Activated CD4-positive, alpha-beta T cell treated with anti-CD3 and anti-CD28 coated beads, Interleukin-2, amount 50 U/mL, for 4 hours (primary cell): ENCODE results near the gene ZNF275.
"Not testable (repeated sequence)": the region's sequence is repeated elsewhere in the genome, so short reads cannot be mapped to it uniquely, and the experiment has no call there.

ENCODE experiments used
- DNase-seq, 2 experiments: peaks; one replicate each; pipeline ENCODE4 v3.0.0-alpha.2; 2020

Gene ZNF275

DNA sequence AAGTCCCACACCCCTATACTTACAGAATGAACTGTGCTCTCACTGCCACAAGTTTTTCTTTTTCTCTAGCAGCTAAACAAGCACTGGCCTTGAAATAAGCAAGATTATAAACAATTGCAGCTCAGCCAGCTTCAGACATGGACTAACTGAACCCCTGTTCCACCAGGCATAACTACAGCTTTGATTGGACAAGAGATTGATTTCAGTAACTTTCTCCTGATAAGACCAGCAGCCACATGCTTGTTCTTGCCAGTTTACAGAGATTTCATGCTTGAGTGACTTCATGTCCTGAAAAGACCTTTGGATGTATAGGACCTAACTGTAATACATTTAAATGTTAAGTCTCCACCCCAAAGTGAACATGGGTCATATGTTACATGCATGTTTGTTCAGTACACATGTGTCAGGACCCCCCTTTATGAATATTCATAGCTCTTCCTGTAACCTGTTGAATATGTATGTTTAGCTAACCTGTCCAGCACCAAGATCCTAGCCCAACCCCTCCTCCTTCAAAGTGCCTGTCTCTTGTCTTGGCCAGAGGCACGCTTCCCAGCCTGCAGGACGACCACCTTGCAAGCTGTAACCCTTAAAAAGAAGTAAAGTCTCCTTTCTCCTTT lies 27.9 kb downstream of the ZNF275 start:
- DNase-seq, result no peak

DNA sequence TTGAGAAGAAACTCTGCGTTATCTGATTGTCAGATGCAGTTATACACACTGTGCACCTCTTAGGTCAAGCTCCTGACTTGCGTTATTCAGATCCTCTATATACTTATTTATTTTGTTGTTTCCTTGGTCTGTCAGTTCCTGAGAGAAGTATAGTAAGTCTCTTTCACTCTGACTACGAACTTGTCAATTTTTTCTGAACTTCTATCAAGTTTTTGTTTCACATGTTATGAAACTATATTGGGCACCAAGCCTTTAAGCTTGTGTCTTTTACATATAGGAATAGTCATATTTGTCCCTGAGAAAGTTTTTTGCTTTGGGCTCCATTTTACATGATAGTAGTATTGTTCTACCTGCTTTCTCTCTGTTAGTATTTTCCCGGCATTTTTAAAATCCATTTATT lies 31.7 kb downstream of the ZNF275 start:
- DNase-seq, result no peak

DNA sequence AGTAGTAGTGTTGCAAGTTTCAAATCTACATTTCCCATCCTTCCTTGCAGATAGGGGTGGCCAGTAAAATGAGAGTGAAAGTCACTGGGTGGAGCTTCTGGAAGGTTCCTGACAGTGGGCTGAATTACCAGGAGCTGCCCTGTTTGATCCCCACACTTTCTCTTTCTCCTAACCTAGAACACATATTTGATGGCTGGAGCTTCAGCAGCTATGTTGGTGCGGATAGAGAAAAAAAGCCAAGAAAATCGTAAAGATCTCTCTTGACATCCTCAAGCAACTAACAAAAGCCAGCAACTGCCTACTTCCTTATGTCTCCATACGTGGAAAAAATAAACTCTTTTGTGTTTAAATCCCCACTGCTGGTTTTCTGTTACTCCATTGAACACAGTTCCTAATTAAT lies 32.2 kb downstream of the ZNF275 start:
- no peak for DNase-seq

DNA sequence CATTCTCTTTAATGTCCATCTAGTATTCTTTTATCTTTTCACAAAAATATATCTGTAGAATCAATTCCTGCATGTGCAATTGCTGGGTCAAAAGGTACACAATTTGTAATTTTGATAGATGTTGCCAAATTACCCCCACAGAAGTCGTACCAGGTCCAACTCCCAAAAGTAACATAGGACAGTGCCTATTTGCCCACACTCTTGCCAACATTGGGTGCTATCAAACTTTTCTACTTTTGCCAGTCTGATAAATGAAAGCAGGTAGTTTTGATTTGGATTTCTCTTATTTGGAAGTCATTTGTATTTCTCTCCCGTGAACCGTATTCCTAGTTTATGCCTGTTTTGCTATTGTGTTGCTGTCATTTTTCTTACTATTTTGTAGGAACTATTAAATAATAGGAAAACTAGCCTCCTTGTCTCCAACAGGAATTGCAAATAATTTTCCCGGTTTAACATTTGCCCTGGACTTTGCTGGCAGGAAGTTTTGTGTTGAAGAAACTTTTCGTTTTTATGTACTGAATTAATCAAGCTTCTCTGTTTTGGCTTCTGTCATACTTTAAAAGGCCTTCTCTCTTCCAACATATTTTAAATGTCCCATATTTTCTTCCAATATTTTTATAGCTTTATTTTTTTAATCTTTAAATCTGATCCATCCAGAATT lies 33.1 kb downstream of the ZNF275 start:
- DNase-seq, result no peak

DNA sequence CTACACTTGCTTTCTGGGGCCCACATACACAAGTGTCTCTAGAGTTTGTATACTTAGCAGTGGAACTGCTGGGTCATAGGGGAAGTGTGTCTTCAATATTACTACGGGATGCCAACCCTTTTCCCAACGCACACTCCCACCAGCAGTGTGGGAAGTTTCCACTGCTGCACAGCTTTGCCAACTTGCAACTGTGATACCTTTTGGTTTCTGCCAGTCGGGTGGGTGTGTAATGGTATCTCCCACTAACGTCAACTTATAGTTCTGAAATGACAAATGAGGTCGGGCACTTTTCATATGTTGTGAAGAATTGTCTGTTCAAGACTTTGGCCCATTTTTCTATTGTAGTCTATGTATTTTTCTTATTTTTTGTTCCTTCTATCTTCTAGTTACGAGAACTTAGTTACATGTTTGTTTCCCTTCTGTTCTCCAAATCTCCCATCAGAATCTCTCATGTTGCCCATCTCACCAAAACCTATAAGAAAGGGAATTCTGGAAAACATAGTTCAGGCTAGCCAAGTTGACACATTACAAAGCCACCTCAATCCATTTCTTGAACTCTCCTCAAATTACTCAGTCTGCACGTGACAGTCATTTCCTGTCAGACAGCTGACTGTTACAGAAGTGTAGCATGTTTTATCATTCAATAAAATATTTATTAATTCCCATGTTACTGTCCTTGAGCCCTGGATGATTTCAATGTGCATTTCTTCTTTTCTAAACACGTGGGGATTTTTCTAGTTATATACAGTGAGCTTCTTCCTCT lies 36.5 kb downstream of the ZNF275 start:
- DNase-seq, result no peak

DNA sequence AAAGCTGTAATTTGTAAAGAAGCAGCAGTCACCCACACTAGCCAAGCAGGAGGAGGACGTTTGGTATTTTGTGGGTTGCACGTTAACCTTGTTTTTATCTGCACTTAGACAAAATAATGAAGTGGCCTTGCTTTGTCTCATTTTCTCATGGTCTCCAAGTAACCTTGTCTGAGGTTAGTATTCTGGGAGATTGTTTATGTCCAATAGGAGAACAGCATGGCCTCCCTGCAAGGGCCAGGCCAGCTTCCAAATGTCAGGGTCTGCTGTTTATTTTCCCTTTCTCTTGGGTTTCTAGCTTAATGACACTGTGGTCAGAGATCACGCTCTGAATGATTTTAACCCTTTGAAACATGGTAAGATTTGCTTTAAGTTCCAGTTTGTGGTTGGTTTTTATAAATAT lies 37.3 kb downstream of the ZNF275 start:
- no peak for DNase-seq

DNA sequence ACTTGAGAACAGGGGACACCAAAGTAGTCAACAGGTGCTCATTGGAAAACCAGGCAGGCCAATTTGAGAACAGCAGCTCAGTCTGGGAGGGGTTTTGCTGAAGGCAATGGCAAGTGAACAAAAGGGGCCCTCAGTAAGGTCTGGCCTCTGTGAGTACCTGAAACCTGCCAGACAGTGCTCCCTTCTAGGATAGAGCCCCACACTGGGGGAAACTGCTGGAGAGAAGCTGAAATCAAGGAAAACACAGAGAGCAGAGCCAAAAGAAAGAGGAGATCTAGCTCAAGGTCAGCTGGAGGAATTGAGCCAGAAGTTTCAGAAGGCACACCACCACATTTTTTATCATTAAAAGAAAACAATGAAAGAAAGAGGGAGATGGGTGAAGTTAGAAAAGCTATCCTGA lies 39.0 kb downstream of the ZNF275 start:
- no peak for DNase-seq

DNA sequence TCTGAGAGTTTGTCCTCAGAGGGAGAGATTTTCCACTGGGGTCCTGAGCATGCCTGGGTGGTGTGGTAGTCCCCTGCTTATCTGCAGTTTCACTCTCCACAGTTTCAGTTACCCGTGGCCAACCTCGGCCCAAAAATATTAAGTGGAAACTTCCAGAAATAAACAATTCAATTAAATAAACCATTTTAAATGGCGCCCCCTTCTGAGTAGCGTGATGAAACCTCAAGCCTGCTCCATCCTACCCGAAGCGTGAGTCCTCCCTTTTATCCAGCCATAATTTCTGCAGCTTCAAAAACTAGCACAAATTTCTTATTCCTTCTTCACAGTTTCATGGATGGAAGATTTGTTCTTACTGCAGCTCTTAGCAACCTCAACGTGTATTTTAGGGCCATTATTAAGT lies 40.5 kb downstream of the ZNF275 start:
- no peak for DNase-seq

DNA sequence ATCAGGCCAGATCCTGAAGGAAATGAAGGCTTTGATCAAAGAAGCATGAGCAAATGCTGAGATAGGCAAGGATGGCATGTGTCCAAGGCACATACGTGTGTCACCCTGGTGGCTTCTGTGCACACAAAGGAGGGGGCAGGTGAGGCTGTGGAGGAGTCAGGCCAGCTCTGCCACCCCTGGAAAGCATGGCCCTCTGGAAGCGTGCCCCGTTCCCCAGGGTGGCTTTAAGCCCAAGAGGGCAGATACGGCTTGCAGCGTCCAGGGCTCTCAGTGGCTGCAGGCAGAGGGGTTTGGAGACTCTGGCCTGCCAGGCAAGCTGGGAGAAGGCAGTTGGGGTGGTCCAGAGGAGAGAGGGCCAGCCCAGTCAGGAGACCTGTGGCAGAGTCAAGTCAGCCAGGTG lies 41.6 kb downstream of the ZNF275 start:
- no peak for DNase-seq

DNA sequence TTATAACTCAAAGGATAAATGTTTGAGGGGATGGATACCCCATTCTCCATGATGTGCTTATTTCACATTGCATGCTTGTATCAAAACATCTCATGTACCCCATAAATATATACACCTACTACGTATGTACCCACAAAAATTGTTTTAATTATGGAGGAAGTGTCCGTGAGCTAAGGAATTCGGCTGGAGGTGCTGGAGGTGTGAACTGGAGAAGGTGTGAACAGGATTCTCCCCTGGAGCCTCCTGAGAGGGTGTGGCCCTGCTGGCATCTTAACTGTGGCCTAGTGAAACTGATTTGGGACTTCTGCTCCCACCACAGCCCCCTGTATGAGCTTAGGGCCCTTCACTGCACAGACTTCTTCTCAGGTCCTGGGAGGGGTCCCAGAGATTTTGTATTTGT lies 43.8 kb downstream of the ZNF275 start:
- no peak for DNase-seq

DNA sequence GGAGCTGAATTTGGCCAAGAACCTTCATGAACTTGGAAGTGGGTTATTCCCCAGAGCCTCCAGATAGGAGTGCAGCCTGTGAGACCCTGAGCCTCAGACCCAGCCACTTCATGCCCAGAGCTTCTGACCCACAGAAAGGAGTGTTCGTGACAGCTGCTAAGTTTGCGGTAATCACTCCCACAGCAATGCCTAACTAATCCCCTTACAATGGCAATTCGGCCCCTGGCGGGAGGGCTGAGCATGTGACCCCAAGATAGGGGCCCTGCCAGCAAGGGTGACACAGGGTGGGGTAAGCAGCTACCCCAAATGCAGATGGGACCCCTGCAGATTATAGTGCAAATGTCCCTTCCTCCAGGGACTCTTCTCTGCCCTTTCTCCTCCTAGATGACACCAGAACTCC lies 44.7 kb downstream of the ZNF275 start:
- DNase-seq, result no peak

DNA sequence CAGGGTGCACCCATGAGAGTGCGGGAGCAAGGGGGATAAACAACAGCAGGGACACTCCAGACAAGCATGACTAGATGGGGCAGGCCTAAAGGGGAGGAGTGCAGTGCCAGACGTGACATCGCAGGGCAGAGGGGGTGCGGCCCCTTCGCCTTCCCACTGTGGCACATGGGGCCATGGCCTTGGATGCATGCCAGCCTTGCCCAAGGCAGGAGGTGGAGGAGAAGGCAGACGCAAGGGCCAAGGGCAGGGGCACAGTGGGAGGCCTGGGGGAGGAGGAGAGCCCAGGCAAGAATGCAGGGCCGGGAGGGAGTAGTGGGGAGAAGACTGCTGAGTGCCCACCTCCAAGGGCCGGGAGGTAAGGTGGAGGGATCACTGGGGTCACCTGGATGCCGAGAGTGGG lies 45.6 kb downstream of the ZNF275 start:
- DNase-seq, result no peak

DNA sequence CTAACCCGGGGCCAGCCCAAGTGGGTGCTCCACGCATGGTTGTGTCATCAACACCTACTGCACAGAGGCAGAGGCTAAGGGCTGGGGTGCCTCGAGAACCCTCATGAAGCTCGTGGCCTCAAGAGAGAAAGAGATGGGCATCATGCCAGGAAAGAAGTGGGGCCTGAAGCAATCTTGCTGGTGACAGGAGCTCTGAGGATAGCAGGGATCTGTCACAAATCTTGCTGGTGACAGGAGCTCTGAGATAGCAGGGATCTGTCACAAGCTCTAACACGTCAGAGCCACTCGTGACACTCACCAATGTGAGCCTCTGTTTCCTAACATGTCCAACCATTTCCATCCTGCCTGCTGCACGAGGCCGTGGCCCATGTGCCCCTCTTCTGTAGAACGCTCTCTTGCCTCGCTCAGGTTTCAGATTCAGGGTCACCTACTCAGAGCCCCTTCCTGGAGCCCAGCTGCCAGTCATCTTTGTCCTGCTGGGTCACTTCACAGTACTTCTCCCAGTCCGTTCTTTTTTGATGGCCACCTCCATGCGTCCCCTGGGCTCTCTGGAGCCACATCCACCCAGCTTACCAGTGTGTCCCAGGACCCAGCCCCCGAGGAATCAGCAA lies 46.1 kb downstream of the ZNF275 start:
- no peak for DNase-seq

DNA sequence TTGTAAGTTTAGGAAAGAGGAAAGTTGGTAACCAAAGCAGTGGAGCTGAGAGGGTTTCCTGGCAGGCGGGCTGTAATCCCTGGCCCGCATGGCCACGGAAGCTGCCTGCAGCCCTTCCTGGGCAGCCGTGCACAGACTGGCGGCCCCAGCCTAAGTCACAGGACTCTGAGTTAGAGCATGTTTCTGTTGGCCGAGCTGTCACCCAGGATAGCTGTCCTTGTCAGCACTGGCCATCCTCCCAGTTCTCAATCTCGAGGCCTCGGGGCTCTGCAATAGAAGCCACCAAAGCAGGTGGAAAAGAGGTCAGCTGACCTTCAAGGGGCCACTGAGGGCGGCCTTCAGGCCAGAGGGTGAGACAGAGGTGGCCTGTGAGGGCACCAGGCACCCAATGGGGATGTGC lies 46.7 kb downstream of the ZNF275 start:
- DNase-seq, result no peak

DNA sequence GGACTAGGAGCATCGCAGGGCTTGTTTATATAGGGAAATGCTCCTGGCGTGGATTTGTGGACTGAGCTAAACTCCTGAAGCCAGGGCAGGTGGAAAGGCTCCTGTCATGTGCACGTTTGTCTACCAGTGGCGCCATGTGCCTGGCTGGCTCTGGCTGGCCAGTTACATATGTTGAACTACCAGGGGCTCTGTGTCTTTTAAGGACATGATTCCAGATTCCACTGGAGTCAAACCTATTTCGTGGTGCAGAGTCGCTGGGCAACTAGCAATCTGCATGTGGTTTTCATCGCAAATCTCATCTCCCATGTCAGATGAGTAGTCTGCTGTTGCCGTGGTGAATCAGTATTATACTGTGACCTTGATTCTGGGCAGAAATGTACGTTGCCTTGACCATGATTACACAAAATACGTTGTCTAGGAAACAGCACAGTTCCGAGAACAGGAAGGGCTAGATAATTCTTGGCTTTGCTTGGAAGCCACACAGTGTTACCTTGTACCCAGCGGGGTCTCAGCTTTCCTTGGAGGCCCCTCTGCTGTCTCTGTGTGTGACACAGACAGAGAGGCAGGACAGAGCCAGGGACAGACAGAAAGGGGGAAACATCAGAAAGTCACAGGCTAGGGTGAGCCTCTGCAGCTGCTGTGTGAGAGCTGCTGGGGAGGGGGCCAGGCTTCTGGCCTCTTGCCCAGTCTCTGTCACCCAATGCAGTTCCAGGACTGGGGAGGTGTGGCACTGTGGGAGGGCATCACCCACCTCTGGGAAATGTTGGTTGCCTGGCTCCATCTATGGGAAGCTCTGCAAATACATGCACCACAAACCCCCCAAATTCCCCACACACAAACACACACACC lies 48.0 kb downstream of the ZNF275 start:
- no peak for DNase-seq

DNA sequence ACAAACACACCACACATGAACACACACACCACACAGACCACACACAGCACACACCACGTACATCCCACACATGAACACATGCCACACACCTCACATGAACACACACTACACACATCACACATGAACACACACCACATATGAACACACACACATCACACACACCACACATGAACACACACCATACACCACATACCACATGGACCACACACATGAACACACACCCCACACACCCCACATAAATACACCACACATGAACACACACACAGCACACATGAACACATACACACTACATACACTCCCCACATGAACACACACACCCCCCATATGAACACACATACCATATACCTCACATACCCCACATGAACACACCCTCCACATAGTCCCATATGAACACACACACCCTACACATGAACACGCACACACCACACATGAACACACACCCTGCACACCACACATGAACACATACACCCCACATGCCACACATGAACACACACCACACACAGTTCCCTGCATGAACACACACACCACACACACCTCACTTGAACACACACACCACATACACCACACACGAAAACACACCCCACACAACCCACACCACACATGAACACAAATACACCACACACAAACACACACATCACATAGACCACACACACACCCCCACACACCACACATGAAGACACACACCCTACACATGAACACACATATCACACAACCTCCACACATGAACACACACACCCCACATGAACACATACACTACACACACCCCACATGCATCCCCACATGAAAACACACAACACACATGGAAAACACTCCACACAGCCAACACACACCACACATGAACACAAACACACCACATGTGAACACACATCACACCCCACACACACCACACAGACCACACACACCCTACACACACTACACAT lies 48.9 kb downstream of the ZNF275 start:
- DNase-seq, result no peak

DNA sequence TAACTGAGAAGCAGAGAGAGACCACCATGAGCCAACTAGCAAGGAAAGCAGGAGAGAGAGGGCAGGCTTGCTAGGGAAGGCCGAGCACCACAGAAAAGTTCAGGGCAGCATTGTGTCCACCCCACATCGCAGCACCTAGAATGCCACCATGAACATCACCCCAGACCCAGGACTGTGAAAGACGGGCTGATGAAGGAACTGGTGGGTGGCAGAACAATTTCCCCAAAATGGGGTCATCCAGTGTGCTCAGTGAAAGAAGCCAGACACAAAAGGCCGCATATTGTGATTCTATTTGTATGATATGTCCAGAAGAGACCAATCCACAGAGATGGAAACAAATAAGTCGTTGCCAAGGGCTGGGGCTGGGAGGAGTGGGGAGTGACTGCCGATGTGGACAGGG lies 50.4 kb downstream of the ZNF275 start:
- no peak for DNase-seq

DNA sequence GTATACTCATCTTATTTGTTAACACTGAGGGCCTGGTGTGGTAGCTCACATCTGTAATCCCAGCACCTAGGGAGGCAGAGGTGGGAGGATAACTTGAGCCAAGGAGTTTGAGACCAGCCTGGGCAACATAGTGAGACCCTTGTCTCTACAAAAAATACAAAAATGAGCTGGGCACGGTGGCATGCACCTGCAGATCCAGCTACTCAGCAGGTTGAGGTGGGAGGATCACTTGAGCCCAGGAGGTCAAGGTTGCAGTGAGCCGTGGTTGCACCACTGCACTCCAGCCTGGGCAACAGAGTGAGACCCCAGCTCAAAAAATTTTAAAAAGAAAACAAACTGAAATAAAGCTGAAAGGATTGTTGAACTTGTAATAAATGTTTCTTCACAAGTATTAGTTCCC lies 51.0 kb downstream of the ZNF275 start:
- not testable (repeated sequence) for DNase-seq

DNA sequence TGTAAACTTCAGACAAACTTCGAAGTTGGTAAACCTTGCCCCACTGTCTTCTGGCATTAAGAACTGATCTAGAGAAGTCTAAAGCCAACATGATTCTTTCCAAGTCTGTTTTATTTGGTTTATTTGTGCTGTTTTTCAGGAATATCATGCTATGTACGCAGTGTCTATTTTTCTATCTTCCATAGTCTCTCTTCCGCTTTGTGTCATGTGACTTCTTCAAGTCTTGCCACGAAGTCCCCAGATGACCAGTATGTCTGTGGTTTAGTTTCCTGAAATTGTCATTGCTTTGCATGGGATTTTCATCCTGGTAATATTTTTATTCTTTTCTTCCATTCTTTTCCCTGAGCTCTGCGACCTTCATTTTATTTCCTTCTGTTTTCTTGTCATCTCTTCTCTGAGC lies 52.1 kb downstream of the ZNF275 start:
- DNase-seq, result no peak

DNA sequence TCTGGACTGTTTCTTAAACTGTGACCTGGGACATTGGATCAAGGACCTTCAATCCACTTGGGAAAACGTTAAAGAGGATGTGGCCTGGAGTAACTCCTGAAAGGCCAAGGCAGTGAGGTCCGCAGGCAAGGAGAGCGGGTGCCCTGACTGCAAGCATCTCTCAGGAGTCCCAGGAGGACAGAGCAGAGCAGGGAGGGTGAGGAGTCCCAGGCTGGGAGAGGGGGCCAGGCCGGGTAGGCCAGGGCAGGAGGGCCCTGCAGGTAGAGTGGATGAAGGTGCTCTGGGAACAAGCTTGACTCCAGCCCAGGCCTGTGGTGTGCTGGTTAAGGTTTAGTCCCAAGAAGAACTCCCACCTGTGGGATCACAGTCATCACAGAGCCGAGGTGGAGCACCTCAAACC lies 53.4 kb downstream of the ZNF275 start:
- no peak for DNase-seq

DNA sequence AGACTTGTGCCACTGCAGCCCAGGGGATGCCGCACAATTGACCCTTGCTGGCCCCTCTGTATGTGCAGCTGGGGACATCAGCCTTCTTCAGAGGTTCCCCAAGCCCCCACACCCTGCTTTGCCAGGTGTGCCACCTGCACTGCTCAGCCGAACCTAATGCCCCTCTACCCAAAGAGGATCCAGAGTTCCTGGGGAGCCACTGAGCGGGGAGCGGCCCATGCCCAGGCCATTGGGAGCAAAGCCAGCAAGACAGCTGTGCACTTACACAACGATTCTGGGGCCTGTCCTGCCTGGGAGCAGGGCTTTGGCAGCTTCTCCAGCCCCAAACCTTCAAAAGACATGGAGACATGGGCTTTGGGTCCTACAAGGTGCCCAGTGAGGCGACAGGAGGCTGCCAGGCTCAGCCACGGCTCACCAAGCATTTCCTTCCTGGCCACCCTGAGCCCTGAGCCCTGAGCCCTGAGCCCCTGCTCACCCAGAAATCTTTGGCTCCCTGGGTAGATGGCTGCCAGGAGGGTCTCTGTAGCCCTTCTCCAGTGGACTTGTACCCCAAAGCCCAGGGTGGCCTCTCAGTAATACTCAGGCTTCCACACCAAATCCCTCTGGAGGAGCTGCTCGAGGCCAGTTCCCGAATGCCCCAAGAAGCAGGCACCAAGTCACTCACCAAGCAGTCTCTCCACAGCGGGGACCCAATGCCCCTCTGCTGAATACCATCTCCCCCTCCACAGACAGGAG lies 54.2 kb downstream of the ZNF275 start:
- no peak for DNase-seq
